OCI-LY7 (cell line): ENCODE data around the gene CS. TPM values are rescaled to one million over a fixed set of nuclear protein-coding genes. Genes with fewer than 3 reads are reported as not detected.
"Not testable (repeated sequence)": the region's sequence is repeated elsewhere in the genome, so short reads cannot be mapped to it uniquely, and the experiment has no call there.

Experiments
- BruUV-seq: library from RNA; stranded (reverse); fragments of 400-500 nt; replicated peaks from 2 replicates; lab custom pipeline; 2021; lab: Mats Ljungman, UMichigan
- CTCF ChIA-PET: fragments of 300-600 bp; sonication (Branson Sonifier 250); formaldehyde crosslinking; loops from one replicate; lab custom pipeline; 2022; ENCODE audit warnings: antibody characterized with exemption; ENCODE audit not compliant: unreplicated experiment; lab: Charles Lee
- POLR2A ChIA-PET: fragments of 300-600 bp; sonication (Branson Sonifier 250); formaldehyde crosslinking; loops from one replicate; lab custom pipeline; 2022; ENCODE audit warnings: antibody characterized with exemption; lab: Charles Lee
- DNase-seq: peaks from one replicate; pipeline ENCODE4 v3.0.0-alpha.2; 2015; ENCODE audit warnings: low spot score
- H2AFZ ChIP-seq: fragments of 200-600 bp; sonication (generic), shearing (Covaris generic); 2 replicates; pipeline ENCODE4 v1.6.1; 2014; ENCODE audit warnings: mild to moderate bottlenecking, antibody characterized with exemption, low read length, moderate library complexity
- H3K27ac ChIP-seq: fragments of 200-600 bp; sonication (generic); 2 replicates; pipeline ENCODE4 v1.5.1; 2014; ENCODE audit warnings: mixed run types, low read depth, mild to moderate bottlenecking, moderate library complexity, low read length, inconsistent platforms; ENCODE audit not compliant: poor library complexity, severe bottlenecking
- H3K36me3 ChIP-seq: fragments of 200-600 bp; sonication (generic); 2 replicates; pipeline ENCODE4 v1.6.1; 2014; ENCODE audit warnings: mild to moderate bottlenecking, antibody characterized with exemption, low read length, moderate library complexity, mixed read lengths; ENCODE audit not compliant: insufficient read depth
- H3K4me1 ChIP-seq: fragments of 200-600 bp; sonication (generic); 2 replicates; pipeline ENCODE4 v1.5.1; 2014; ENCODE audit warnings: mild to moderate bottlenecking, low read length; ENCODE audit not compliant: insufficient read depth, poor library complexity, severe bottlenecking
- H3K4me2 ChIP-seq: fragments of 200-600 bp; sonication (generic); 2 replicates; pipeline ENCODE4 v1.6.1; 2014; ENCODE audit warnings: mild to moderate bottlenecking, low read length
- H3K4me3 ChIP-seq: fragments of 200-600 bp; sonication (generic); 2 replicates; pipeline ENCODE4 v1.5.1; 2014; ENCODE audit warnings: mild to moderate bottlenecking, low read depth, low read length; ENCODE audit not compliant: poor library complexity, severe bottlenecking
- H3K79me2 ChIP-seq: fragments of 200-600 bp; sonication (generic); 2 replicates; pipeline ENCODE4 v1.6.1; 2016; ENCODE audit warnings: low read depth, mild to moderate bottlenecking, low read length, moderate library complexity, mixed read lengths; ENCODE audit not compliant: insufficient read depth
- H3K9me2 ChIP-seq: fragments of 200-600 bp; sonication (generic); 2 replicates; pipeline ENCODE4 v1.6.1; 2016; ENCODE audit warnings: mild to moderate bottlenecking, low read length, mixed read lengths; ENCODE audit not compliant: insufficient read depth
- H3K9me3 ChIP-seq: fragments of 200-600 bp; sonication (generic); 2 replicates; pipeline ENCODE4 v1.6.1; 2014; ENCODE audit warnings: mild to moderate bottlenecking, mixed run types, low read length, mixed read lengths
- H4K20me1 ChIP-seq: fragments of 200-600 bp; sonication (generic); 2 replicates; pipeline ENCODE4 v1.6.1; 2014; ENCODE audit warnings: mild to moderate bottlenecking, antibody characterized with exemption, low read length, moderate library complexity, mixed read lengths; ENCODE audit not compliant: insufficient read depth
- CTCF ChIP-seq: fragments of 200-600 bp; sonication (generic); conservative IDR thresholded peaks from 2 replicates; pipeline ENCODE4 v1.5.1; 2014; ENCODE audit warnings: mild to moderate bottlenecking, antibody characterized with exemption, low read length, moderate library complexity, mixed read lengths
- EZH2phosphoT487 ChIP-seq: fragments of 200-600 bp; sonication (generic); IDR thresholded peaks from 2 replicates; pipeline ENCODE4 v1.6.1; 2018; ENCODE audit warnings: low read depth, borderline replicate concordance, mild to moderate bottlenecking, mixed run types, antibody characterized with exemption, low read length, moderate library complexity, mixed read lengths
- intact Hi-C: fragments of 100-400 bp; cut with micrococcal nuclease; formaldehyde crosslinking; loops from one replicate; pipeline ENCODE4 v1.10.0; 2022; ENCODE audit not compliant: unreplicated experiment
- total RNA-seq, 2 experiments: library from RNA; depleted of rRNA in 1 of 2; stranded (reverse); fragments of >200 nt in 1 of 2; shearing (Covaris generic) in 1 of 2; gene quantifications; 2 replicates each; pipeline ENCODE4 v1.2.3, GENCODE V29; 2014 to 2022

The CS gene
- total RNA-seq, 2 experiments from 2014 or later: 154 to 262 TPM

DNA sequence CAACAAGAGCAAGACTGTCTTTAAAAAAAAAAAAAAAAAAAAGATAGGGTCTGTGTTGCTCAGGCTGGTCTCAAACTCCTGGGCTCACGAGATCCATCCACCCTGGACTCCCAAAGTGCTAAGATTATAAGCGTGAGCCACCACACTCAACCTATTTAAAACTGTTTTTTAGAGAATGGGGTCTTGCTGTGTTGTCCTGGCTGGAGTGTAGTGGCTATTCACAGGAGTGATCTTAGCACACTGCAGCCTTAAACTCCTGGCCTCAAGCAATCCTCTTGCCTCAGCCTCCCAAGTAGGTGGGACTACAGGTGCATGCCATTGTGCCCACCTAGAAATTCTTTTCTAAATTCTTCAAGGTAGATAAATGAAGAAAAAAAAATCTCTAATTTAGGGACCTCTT lies 25.8 kb downstream of the CS start:
- no peak for DNase-seq
- TF ChIP-seq CTCF (no peak), EZH2phosphoT487 (no peak)
- no peaks in the 10 kb centered on the region for H4K20me1 ChIP-seq
- H3K27ac ChIP-seq: no peak overlapping the region
- H3K36me3 ChIP-seq: peaks cover 93% of the 10 kb centered on the region
- BruUV-seq: no TSS peak
- intact Hi-C loops: no loop called here
- H2AFZ ChIP-seq: no peak overlapping the region
- H3K9me3 ChIP-seq: no peaks in the 10 kb centered on the region
- no peak overlapping the region for H3K4me2 ChIP-seq
- H3K4me3 ChIP-seq: no peak overlapping the region
- ChIA-PET POLR2A (no interaction called here), CTCF (no interaction called here)
- H3K4me1 ChIP-seq: no peaks in the 10 kb centered on the region
- H3K9me2 ChIP-seq: no peaks in the 10 kb centered on the region
- H3K79me2 ChIP-seq: no peaks in the 10 kb centered on the region

DNA sequence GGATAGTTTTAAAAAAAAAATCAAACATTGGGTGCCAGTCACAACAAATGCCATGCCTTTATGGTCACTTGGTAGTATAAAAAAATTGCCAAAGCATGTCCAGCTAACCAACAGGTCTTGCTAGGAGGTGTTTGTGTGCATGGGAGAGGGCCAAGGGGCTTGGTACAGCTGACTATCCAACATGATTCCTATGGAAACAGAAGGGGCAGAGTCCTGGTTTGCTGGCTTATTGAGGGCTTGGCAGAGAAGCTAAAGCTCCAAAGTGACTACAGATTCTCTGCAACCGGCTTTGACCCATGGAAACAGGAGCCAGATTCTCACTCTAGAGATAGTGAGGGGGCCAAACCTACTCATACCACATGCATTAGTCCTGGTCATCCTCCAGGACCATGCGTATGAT lies 27.7 kb downstream of the CS start:
- BruUV-seq, H4K20me1 ChIP-seq, CTCF ChIA-PET: not testable (repeated sequence)

DNA sequence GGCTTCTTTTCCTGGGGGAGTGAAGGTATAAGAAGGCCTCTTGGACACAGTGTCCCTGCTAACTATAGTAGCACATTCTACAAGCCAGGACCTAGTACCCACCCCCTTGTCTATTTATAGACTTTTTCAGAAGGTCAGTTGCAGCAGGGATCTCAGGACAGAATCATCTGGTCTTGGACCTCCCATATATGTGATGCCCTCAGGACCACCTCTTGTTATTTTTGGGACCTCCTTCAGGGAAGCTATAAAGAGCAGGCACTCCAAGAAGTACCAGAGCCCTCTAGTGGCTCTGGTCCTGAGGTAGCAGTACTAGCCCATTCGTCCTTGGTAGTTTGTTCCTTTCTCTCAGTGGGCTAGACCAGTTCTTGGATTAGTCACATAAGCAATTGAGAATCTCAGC lies 29.1 kb downstream of the CS start:
- Histone ChIP-seq H3K9me3 (no peaks in the 10 kb centered on the region), H4K20me1 (no peaks in the 10 kb centered on the region), H3K4me2 (no peak overlapping the region), H3K4me3 (no peak overlapping the region), H3K79me2 (no peaks in the 10 kb centered on the region), H3K4me1 (peaks cover 12% of the 10 kb centered on the region), H2AFZ (no peak overlapping the region), H3K27ac (no peak overlapping the region), H3K36me3 (peaks cover 63% of the 10 kb centered on the region), H3K9me2 (no peaks in the 10 kb centered on the region)
- no TSS peak for BruUV-seq
- intact Hi-C loops: no loop called here
- CTCF ChIA-PET: no interaction called here
- POLR2A ChIA-PET: no interaction called here
- TF ChIP-seq EZH2phosphoT487: no peak
- peak; percentile 82 for TF ChIP-seq CTCF
- DNase-seq: peak; percentile 51

More for the DNA sequence above, 27.7 kb downstream of the CS start:
- H3K9me3 ChIP-seq, H3K4me1 ChIP-seq, H3K4me3 ChIP-seq, DNase-seq, H3K79me2 ChIP-seq, H3K27ac ChIP-seq, H3K4me2 ChIP-seq, H3K9me2 ChIP-seq, H2AFZ ChIP-seq, intact Hi-C loops: not testable (repeated sequence)
- POLR2A ChIA-PET: interaction anchor here (0.7 kb wide), 1 partner anchor 198 kb away, joined by 4 read pairs; no protein-coding TSS in a partner anchor
- peaks cover 75% of the 10 kb centered on the region for H3K36me3 ChIP-seq
